Subcutaneous abdominal adipose tissue (tissue), 5 donors: ENCODE measurements around the gene DQX1.

ENCODE experiments used
- H3K27ac ChIP-seq: one replicate; pipeline ENCODE4 v1.7.0; 2013; ENCODE audit warnings: low read depth, mild to moderate bottlenecking, inconsistent platforms, low read length, moderate library complexity
- H3K27me3 ChIP-seq, 5 donors: one replicate each; pipeline ENCODE4 v1.7.0; 2013; ENCODE audit warnings: low read length in 5 of 5, inconsistent platforms in 1 of 5; ENCODE audit not compliant: control insufficient read depth in 5 of 5, insufficient read depth in 4 of 5
- H3K36me3 ChIP-seq, 5 donors: one replicate each; pipeline ENCODE4 v1.7.0; 2013; ENCODE audit warnings: low read length in 5 of 5; ENCODE audit not compliant: control insufficient read depth in 5 of 5, insufficient read depth in 5 of 5
- H3K4me1 ChIP-seq, 5 donors: one replicate each; pipeline ENCODE4 v1.7.0; 2013; ENCODE audit warnings: low read length in 5 of 5, mild to moderate bottlenecking in 3 of 5, moderate library complexity in 1 of 5; ENCODE audit not compliant: control insufficient read depth in 5 of 5, insufficient read depth in 5 of 5
- H3K4me3 ChIP-seq, 5 donors: one replicate each; pipeline ENCODE4 v1.7.0; 2013; ENCODE audit warnings: low read length in 5 of 5, low read depth in 1 of 5
- H3K9ac ChIP-seq, 5 donors: one replicate each; pipeline ENCODE4 v1.7.0; 2013; ENCODE audit warnings: low read length in 5 of 5, mild to moderate bottlenecking in 4 of 5, moderate library complexity in 3 of 5
- H3K9me3 ChIP-seq, 5 donors: one replicate each; pipeline ENCODE4 v1.7.0; 2013; ENCODE audit warnings: low read length in 5 of 5; ENCODE audit not compliant: control insufficient read depth in 5 of 5
- donor health status: healthy.
- donor health status: healthy.
- donor health status: healthy.
- donor health status: healthy.
- donor health status: healthy.

The DQX1 gene

DNA sequence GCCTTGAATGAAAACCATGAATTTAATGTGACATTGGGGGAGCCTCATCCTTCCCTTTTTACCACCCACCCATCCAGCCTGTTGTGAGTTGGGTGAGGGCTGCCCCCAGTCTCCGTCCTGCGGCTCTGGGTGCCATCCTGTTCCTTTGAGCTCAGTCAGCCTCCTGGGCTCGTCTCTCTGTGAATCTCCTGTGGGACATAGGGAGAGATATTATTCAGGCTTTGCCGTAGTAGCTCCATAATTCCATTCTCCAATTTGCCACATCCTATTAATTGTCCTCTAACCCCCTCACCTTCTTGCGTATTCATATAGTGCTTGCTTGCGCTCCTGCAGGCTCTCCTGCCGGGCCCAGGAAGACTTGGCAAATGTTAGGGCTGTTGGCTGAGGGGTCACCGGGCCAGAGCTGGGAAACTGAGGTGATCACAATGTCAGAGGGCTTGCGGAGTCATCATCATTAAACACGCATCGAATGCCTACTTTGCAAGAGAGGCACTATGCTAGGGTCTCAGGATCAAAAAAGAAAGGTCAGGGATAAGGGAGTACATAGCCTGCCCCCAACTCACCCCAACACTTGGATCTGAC lies 709 bp upstream of the DQX1 start:
- peaks cover 2 to 33% (median 26%) of the 10 kb centered on the region in 5 donors for H3K4me1 ChIP-seq
- no peaks in the 10 kb centered on the region for H3K9me3 ChIP-seq
- peaks cover 0 to 37% (median 27%) of the 10 kb centered on the region in 5 donors for H3K36me3 ChIP-seq
- no peak overlapping the region for H3K4me3 ChIP-seq
- H3K9ac ChIP-seq, result no peak overlapping the region
- H3K27me3 ChIP-seq, result peaks cover 0 to 3% (median 0%) of the 10 kb centered on the region in 5 donors
- H3K27ac ChIP-seq, result no peak overlapping the region

DNA sequence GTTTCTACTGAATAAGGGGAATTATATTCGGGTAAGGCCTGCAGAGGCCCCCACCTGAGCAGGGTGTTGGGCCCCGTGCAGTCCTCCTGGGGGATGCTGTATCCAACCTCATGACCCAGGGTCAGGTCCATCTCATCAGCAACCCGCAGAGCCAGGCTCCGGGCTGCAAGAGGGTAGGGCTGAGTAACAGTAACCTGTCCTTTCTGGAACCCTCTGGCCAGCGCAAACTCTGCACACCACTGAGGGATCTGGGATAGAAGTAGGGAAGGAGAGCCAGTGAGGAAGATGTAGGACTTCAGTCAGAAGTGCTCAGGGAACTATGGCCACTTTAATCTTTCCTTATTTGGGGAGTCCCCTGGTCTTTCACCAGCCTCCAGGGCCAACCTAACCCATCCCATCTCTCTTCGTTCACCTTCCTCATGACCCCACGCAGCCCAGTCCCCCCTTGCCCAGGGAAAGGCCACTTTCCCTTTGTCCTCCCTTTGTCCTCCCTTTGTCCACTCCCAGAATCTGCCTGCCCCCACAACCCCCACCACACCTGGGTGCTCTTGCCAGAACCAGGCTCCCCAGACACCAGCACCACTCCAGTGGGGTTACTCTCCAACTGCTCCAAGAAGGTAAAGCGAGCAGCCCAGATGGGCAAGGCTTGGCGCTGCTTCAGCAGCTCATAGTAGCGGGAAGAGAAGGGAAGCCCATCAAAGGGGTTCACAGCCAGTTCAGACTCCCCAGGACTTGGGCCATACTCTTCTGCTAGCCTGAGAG lies 895 bp downstream of the DQX1 start:
- Histone ChIP-seq H3K27ac (no peak overlapping the region), H3K9me3 (no peaks in the 10 kb centered on the region), H3K9ac (no peak overlapping the region), H3K27me3 (peaks cover 0 to 6% (median 5%) of the 10 kb centered on the region in 5 donors), H3K4me3 (no peak overlapping the region), H3K4me1 (peaks cover 2 to 17% (median 15%) of the 10 kb centered on the region in 5 donors), H3K36me3 (peaks cover 0 to 32% (median 27%) of the 10 kb centered on the region in 5 donors)

DNA sequence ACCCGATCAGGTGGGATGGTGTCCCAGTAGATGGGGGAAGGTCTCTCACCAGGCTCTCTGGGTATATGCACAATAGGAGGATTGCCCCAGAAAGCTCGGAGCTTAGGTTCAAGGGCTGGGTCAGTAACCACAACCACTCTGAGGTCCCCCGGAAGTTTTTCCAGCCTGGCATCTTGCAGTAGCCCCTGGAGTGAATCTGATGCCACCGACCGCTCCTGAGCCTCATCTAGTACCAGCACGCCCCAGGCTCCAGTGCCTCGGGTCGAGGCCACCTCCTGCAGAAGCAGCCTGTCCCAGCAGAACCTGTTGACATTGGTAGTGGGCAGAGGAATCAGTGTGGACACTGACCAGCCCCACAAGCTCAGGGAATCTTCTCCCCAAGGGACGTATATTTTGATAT lies 2.0 kb downstream of the DQX1 start:
- no peak overlapping the region for H3K9ac ChIP-seq
- H3K4me3 ChIP-seq, result no peak overlapping the region
- no peaks in the 10 kb centered on the region for H3K9me3 ChIP-seq
- H3K27me3 ChIP-seq, result peaks cover 3 to 16% (median 14%) of the 10 kb centered on the region in 5 donors
- H3K27ac ChIP-seq, result no peak overlapping the region
- H3K4me1 ChIP-seq, result peaks cover 2 to 13% (median 12%) of the 10 kb centered on the region in 5 donors
- H3K36me3 ChIP-seq, result peaks cover 0 to 32% (median 27%) of the 10 kb centered on the region in 5 donors

DNA sequence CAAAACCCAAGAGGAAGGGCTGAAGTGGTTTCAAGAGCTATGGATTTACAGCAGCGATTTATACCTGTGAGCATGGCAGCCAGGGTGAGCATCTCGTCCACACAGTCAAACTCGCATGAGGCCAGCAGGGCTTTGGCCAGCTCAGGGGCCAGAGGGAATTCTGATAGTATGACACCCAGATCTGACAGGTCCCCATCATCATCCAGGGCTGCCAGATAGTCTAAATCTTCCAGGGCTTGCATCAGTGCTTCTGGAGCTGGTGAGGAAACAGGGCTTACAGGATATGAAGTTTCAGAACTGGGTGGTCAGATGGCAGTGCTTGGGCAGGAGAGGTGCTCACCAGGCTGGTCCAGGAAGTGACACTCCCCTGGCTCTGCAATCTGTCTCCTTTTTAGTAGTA lies 3.5 kb downstream of the DQX1 start:
- Histone ChIP-seq H3K36me3 (peaks cover 0 to 23% (median 21%) of the 10 kb centered on the region in 5 donors), H3K4me3 (no peak overlapping the region), H3K9me3 (no peaks in the 10 kb centered on the region), H3K27me3 (peaks cover 16 to 30% (median 28%) of the 10 kb centered on the region in 5 donors), H3K27ac (no peak overlapping the region), H3K4me1 (no peaks in the 10 kb centered on the region), H3K9ac (no peak overlapping the region)

DNA sequence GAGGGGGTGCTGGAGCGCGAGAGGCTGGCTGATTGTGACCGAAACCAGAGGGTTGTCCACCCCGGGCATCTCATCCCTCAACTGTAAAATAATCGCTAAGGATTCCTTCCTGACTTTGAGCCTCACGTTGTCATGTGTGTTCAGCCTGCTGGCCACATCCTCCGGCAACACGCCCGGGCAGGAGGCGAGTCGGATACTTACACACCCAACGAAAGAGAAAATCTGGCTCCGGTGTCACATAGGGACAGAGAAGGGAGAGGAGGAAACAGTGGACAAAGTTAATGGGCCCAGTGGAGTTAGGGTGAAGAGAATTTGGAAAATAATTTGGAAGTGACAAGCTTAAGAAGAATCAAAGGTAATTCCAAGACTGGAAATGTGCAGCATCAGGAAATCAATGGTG lies 9.4 kb downstream of the DQX1 start:
- Histone ChIP-seq H3K4me1 (peaks cover 0 to 29% (median 24%) of the 10 kb centered on the region in 5 donors), H3K27ac (no peak overlapping the region), H3K27me3 (peaks cover 55 to 84% (median 69%) of the 10 kb centered on the region in 5 donors), H3K4me3 (peak overlapping the region in 4 of 5 donors; percentile 44 to 65 (median 48)), H3K9ac (no peak overlapping the region), H3K36me3 (no peaks in the 10 kb centered on the region), H3K9me3 (no peaks in the 10 kb centered on the region)

DNA sequence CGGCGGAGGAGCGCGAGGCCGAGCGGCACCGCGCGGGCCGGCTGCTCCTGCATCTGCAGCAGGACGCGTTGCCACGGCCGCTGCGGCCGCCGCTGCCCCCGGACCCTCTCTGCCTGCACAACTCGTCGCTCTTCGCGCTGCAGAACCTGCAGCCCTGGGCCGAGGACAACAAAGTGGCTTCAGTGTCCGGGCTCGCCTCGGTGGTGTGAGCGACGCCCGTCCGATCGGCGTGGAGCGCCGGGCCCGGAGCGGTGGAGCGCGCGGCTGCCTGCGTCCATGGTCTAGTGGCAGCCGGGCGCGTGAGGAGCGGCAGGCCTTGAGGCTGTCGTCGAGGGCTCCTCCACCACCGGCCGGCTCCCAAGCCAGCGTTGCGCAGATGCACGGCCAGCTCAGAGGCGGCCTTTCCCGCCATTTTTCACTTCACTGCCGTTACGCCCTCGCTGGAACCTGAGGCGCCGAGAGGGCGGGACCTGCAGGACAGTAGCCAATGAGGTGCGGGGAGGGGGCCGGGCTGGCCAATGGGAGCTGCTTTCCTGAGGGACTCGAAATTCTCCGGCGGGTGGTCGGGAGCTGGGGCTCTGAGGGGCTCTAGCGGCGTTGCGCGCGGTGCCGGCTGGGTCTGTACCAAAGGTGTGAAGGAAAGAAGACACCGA lies 9.9 kb downstream of the DQX1 start:
- H3K9ac ChIP-seq, result no peak overlapping the region
- no peak overlapping the region for H3K27ac ChIP-seq
- H3K36me3 ChIP-seq, result no peaks in the 10 kb centered on the region
- peaks cover 0 to 29% (median 24%) of the 10 kb centered on the region in 5 donors for H3K4me1 ChIP-seq
- H3K9me3 ChIP-seq, result no peaks in the 10 kb centered on the region
- peaks cover 60 to 90% (median 75%) of the 10 kb centered on the region in 5 donors for H3K27me3 ChIP-seq
- H3K4me3 ChIP-seq, result peak overlapping the region in 4 of 5 donors; percentile 44 to 65 (median 48)

DNA sequence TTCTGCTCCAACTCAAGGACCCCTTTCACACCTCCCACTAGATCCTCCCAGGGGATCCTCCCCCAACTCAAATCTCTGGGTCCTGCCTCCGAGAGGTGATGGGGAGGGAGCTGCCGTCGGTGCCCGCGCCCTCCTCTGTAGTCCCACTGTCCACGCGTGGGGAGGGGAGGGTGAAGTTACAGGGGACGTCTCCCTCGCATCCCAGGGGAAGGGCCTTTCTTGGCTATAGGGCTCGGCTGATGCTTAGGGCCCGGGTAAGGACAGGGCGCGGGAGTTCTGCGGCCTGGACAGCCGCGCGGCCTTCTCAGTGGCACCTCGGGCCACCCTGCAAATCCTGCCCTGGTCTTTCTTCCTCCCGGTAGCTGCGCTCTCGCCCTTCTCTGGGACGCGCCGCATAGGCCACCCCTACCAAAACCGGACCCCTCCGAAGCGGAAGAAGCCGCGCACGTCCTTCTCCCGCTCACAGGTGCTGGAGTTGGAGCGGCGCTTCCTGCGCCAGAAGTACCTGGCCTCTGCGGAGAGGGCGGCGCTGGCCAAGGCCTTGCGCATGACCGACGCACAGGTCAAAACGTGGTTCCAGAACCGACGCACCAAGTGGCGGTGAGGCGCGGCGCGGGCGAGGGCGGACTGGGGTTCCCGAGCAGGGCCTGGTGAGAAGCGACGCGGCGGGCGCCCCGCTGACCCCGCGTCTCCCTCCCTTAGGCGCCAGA lies 10.6 kb downstream of the DQX1 start:
- Histone ChIP-seq H3K27me3 (peaks cover 63 to 91% (median 77%) of the 10 kb centered on the region in 5 donors), H3K9ac (no peak overlapping the region), H3K9me3 (no peaks in the 10 kb centered on the region), H3K4me1 (peaks cover 0 to 29% (median 24%) of the 10 kb centered on the region in 5 donors), H3K4me3 (peak overlapping the region in 3 of 5 donors; percentile 45 to 65 (median 52)), H3K36me3 (no peaks in the 10 kb centered on the region), H3K27ac (no peak overlapping the region)

DNA sequence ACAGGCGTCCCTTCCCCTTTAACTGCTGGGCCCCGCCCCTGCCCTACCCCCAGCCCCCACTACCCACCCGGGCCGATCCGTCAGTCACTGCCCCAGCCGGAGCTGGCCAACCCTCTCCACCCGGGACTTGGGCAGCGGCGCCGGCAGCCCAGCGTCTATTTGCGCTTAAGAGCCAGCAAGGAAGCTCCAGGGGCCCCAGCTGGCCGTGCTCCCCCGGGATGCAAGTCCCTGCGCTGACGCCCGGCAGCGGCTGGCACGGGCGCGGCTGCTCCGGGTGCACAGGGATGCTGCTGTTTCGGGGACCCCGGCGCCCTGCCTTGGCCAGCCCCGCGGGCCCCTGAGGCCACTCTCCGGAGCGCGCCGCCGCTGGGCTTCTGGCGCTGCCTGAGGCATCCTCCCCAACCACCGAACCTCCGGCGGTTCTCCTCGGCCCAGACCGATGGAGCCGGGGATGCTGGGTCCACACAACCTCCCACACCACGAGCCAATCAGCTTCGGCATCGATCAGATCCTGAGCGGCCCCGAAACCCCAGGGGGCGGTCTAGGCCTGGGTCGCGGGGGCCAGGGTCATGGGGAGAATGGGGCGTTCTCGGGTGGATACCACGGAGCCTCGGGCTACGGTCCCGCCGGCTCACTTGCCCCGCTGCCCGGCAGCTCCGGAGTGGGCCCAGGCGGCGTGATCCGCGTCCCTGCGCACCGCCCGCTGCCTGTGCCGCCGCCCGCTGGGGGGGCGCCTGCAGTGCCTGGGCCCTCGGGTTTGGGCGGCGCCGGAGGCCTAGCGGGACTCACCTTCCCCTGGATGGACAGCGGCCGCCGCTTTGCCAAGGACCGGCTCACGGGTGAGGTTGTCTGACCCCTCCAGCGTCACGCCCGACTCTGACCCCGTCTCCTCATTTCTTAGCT lies 11.4 kb downstream of the DQX1 start, which contains the start of gene TLX2:
TLX2 (plus strand) TSS at position 83 of the 903 bp plus-strand sequence; CDS start at position 440, 357 bp downstream.
- Histone ChIP-seq H3K27ac (no peak within 1 kb of the TSS), H3K27me3 (peaks cover 64 to 89% (median 75%) of the 10 kb centered on the region in 5 donors), H3K9me3 (no peaks in the 10 kb centered on the region), H3K36me3 (no peaks in the 10 kb centered on the region), H3K4me3 (no peak within 1 kb of the TSS), H3K9ac (no peak within 1 kb of the TSS), H3K4me1 (peaks cover 0 to 29% (median 24%) of the 10 kb centered on the region in 5 donors)
